Measurements from ENCODE around the gene NRP1. TPM values are rescaled to one million over a fixed set of nuclear protein-coding genes. Genes with fewer than 3 reads are reported as not detected.
A peak's percentile ranks its signal among the peaks of the same experiment; 100 is the strongest.

The NRP1 gene
- total RNA-seq, 1 experiment from 2014 or later = 555 TPM

DNA sequence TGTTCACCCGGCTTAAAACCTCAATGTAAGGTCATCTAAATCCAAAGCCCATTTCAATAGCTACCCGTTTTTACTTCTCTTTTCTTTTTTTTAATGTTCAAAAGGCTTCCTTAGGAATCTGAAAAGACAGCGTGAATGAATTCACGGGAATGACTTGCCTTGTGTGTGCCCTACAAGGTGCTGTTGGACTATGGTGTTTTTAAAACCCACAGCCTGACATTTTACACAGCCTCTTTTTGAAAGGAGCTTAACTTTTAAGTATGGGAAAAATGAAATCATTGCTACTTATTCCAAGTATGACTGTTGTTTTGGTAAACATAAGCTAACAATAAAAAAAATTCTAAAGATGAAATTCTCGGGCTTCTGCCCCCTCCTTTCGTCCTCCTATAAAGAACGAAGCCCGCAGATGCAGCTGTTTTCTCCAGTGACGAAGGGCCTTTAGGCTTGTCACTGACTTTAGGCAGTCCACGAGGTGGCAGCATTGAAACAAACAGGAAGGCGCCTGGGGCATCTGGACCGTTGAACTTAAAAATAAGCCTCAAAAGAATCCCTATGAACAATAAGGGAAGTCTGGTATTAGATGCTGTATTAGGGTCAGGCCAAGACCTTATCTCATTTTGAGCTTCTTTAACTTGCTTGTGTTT lies 141.3 kb downstream of the NRP1 start:
- peak overlapping the region; percentile 5 for H2AFZ ChIP-seq (ENCODE audit: low read length)
- no peaks in the 10 kb centered on the region for H4K20me1 ChIP-seq (ENCODE audit: low read length)
- ChIA-PET CTCF (interaction anchor here (0.5 to 2.4 kb wide), 48 partner anchors 8 to 1993 kb away, joined by 3 to 71 read pairs (median 4); partner anchors contain the start of gene CREM), POLR2A (ENCODE audit: unreplicated experiment) (interaction anchor here (0.5 to 1.8 kb wide), 19 partner anchors 8 to 1993 kb away, joined by 3 to 41 read pairs (median 4); partner anchors contain the start of gene NRP1)
- peak; percentile 100 for DNase-seq
- H3K27me3 ChIP-seq (ENCODE audit: low read length) = no peaks in the 10 kb centered on the region
- no peaks in the 10 kb centered on the region for H3K79me2 ChIP-seq (ENCODE audit: low read length)
- H3K9me3 ChIP-seq (ENCODE audit: low read length) = no peaks in the 10 kb centered on the region
- TF ChIP-seq, protein P1, sequence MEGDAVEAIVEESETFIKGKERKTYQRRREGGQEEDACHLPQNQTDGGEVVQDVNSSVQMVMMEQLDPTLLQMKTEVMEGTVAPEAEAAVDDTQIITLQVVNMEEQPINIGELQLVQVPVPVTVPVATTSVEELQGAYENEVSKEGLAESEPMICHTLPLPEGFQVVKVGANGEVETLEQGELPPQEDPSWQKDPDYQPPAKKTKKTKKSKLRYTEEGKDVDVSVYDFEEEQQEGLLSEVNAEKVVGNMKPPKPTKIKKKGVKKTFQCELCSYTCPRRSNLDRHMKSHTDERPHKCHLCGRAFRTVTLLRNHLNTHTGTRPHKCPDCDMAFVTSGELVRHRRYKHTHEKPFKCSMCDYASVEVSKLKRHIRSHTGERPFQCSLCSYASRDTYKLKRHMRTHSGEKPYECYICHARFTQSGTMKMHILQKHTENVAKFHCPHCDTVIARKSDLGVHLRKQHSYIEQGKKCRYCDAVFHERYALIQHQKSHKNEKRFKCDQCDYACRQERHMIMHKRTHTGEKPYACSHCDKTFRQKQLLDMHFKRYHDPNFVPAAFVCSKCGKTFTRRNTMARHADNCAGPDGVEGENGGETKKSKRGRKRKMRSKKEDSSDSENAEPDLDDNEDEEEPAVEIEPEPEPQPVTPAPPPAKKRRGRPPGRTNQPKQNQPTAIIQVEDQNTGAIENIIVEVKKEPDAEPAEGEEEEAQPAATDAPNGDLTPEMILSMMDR (conservative IDR thresholded peaks at IDR 0.05; ENCODE audit: low read depth, low read length) = no peak
- TF ChIP-seq EZH2phosphoT487 (IDR thresholded peaks at IDR 0.05; ENCODE audit: borderline replicate concordance, low read length) = no peak
- ATAC-seq = peak; percentile 74
- H3K4me2 ChIP-seq (ENCODE audit: low read length) = peak overlapping the region; percentile 36
- H3K9ac ChIP-seq (ENCODE audit: low read length) = peak overlapping the region; percentile 65
- H3K36me3 ChIP-seq (ENCODE audit: low read depth, low read length) = peaks cover 69% of the 10 kb centered on the region
- no peak overlapping the region for H3K4me3 ChIP-seq (ENCODE audit: low read length)
- no peaks in the 10 kb centered on the region for H3K9me2 ChIP-seq (replicated peaks; ENCODE audit: low read length)
- peak overlapping the region; percentile 72 for H3K27ac ChIP-seq (ENCODE audit: low read length)
- no TSS peak for BruUV-seq (replicated peaks)
- H3F3A ChIP-seq (ENCODE audit: low read length, unreplicated experiment) = peaks cover 21% of the 10 kb centered on the region
- intact Hi-C loops (cut with micrococcal nuclease) = loop anchor here (1.0 to 2.0 kb wide), 11 partner anchors 29 to 1445 kb away; no protein-coding TSS in a partner anchor
- H3K4me1 ChIP-seq (ENCODE audit: insufficient read depth, low read length) = peaks cover 54% of the 10 kb centered on the region

DNA sequence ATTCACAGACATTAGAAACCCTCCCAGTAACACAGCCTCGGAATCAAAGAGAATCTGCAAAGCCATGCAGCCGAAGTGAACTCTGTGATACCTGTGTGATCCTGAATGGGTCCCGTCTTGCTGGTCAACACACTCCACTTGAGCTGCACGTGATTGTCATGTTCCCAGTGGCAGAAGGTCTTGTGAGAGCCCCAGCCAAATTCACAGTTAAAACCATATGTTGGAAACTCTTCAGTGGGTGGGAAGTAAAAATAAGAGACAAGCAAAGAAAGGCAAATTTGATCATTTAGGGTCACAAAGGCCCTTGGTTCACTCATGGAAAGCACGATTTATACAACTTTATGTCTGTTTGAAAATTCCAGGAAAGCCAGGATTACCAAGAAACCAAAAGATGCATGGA lies 142.3 kb downstream of the NRP1 start:
- ChIA-PET CTCF (interaction anchor here (2.4 kb wide), 1 partner anchor 81 kb away, joined by 71 read pairs; no protein-coding TSS in a partner anchor), POLR2A (ENCODE audit: unreplicated experiment) (no interaction called here)
- Histone ChIP-seq H3K4me2 (ENCODE audit: low read length) (no peak overlapping the region), H2AFZ (ENCODE audit: low read length) (no peak overlapping the region), H3K4me3 (ENCODE audit: low read length) (no peak overlapping the region), H3K4me1 (ENCODE audit: insufficient read depth, low read length) (peaks cover 50% of the 10 kb centered on the region), H3K27ac (ENCODE audit: low read length) (peak overlapping the region; percentile 72), H3K36me3 (ENCODE audit: low read depth, low read length) (peaks cover 74% of the 10 kb centered on the region), H4K20me1 (ENCODE audit: low read length) (no peaks in the 10 kb centered on the region), H3K9me2 (replicated peaks; ENCODE audit: low read length) (no peaks in the 10 kb centered on the region), H3K79me2 (ENCODE audit: low read length) (no peaks in the 10 kb centered on the region), H3K9me3 (ENCODE audit: low read length) (no peaks in the 10 kb centered on the region), H3F3A (ENCODE audit: low read length, unreplicated experiment) (peaks cover 21% of the 10 kb centered on the region), H3K9ac (ENCODE audit: low read length) (peak overlapping the region; percentile 65), H3K27me3 (ENCODE audit: low read length) (no peaks in the 10 kb centered on the region)
- TF ChIP-seq, protein P1 (conservative IDR thresholded peaks at IDR 0.05; ENCODE audit: low read depth, low read length) = no peak
- TF ChIP-seq EZH2phosphoT487 (IDR thresholded peaks at IDR 0.05; ENCODE audit: borderline replicate concordance, low read length) = no peak
- TF ChIP-seq EZH2 (IDR thresholded peaks at IDR 0.05; ENCODE audit: low read length, unreplicated experiment) = no peak
- intact Hi-C loops (cut with micrococcal nuclease) = loop anchor here (2.0 kb wide), 1 partner anchor 135 kb away; no protein-coding TSS in a partner anchor
- DNase-seq (no peak), ATAC-seq (no peak)
- BruUV-seq (replicated peaks) = no TSS peak

DNA sequence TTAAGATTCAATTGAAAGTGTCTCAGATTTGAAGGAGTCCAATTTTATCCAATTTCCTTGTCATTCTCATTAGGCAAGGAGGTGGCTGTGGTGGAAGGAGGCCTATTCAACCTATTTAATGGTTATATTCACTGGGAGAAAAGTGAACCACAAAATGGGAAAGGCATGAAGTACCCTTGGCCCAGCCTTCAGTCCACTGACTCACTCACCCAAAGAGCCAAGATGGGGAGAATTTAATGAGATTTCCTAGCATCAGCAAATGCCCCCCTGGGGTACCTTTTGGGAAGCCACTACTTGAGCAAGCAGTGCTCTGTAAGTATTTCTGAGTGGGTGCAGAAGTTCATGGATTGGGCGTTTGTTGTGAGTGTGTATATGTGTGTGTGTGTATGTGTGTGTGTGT lies 144.1 kb downstream of the NRP1 start:
- Histone ChIP-seq H3K36me3 (ENCODE audit: low read depth, low read length) (peaks cover 71% of the 10 kb centered on the region), H3K27ac (ENCODE audit: low read length) (no peak overlapping the region), H3K4me2 (ENCODE audit: low read length) (no peak overlapping the region), H3K4me1 (ENCODE audit: insufficient read depth, low read length) (peaks cover 32% of the 10 kb centered on the region), H2AFZ (ENCODE audit: low read length) (no peak overlapping the region), H4K20me1 (ENCODE audit: low read length) (no peaks in the 10 kb centered on the region), H3K9me3 (ENCODE audit: low read length) (no peaks in the 10 kb centered on the region), H3K79me2 (ENCODE audit: low read length) (no peaks in the 10 kb centered on the region), H3K9me2 (replicated peaks; ENCODE audit: low read length) (no peaks in the 10 kb centered on the region), H3K27me3 (ENCODE audit: low read length) (no peaks in the 10 kb centered on the region), H3K4me3 (ENCODE audit: low read length) (no peak overlapping the region), H3K9ac (ENCODE audit: low read length) (no peak overlapping the region), H3F3A (ENCODE audit: low read length, unreplicated experiment) (peaks cover 19% of the 10 kb centered on the region)
- intact Hi-C loops (cut with micrococcal nuclease) = no loop called here
- DNase-seq (no peak), ATAC-seq (no peak)
- CTCF ChIA-PET = no interaction called here
- no TSS peak for BruUV-seq (replicated peaks)
- TF ChIP-seq EZH2phosphoT487 (IDR thresholded peaks at IDR 0.05; ENCODE audit: borderline replicate concordance, low read length) = no peak
- TF ChIP-seq, protein P1 (conservative IDR thresholded peaks at IDR 0.05; ENCODE audit: low read depth, low read length) = no peak
- no peak for TF ChIP-seq EZH2 (IDR thresholded peaks at IDR 0.05; ENCODE audit: low read length, unreplicated experiment)
- POLR2A ChIA-PET (ENCODE audit: unreplicated experiment) = interaction anchor here (0.7 kb wide), 1 partner anchor 19 kb away, joined by 3 read pairs; no protein-coding TSS in a partner anchor

Measured in PC-3 (cell line).